Stomach (tissue), 4 donors: ENCODE measurements around the gene NAP1L4.

Experiments used
- EP300 ChIP-seq: sonication (generic); formaldehyde crosslinking; IDR thresholded peaks from one replicate; pipeline ENCODE4 v1.6.1; 2017; ENCODE audit warnings: antibody characterized with exemption
- POLR2A ChIP-seq, 4 donors: fragments of 450-650 bp; IDR thresholded peaks; one replicate each; pipeline ENCODE4 v1.6.1; 2016; ENCODE audit warnings: antibody characterized with exemption in 4 of 4, control low read depth in 2 of 4, mild to moderate bottlenecking in 1 of 4, moderate library complexity in 1 of 4
- POLR2AphosphoS5 ChIP-seq, 3 donors: sonication (generic); formaldehyde crosslinking; IDR thresholded peaks; one replicate each; pipeline ENCODE4 v1.6.1; 2016; ENCODE audit warnings: antibody characterized with exemption in 3 of 3
- TF ChIP-seq, protein P1 (sequence below), 7 experiments: fragments of 450-650 bp in 4 of 7; fragments of 200-600 bp in 3 of 7; sonication (generic) in 3 of 7; IDR thresholded peaks; one replicate each; pipeline ENCODE4 v1.5.1; 2016 to 2019; ENCODE audit warnings: antibody characterized with exemption in 7 of 7, control low read depth in 2 of 7, mild to moderate bottlenecking in 1 of 7

DNA sequence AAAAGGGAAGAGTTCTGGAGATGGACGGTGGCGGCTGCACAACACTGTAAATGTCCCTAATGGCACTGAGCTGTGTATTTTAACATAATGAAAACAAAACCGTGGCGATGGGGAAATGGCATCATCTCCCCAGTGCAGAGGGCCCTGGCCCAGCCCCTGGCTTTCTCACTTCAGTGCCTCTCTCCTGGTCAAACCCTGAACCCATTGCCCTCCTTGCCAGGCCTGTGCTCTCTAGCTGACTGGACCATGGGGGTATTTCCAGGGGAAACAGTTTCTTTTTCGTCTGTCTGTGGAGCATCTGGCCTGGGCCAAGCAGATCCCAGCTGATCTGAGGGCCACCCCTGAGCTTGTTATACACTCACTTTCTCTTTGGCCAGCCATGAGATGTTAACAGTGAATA lies 17.4 kb upstream of the NAP1L4 start:
- TF ChIP-seq POLR2AphosphoS5 (IDR thresholded peaks at IDR 0.05) (no peak), POLR2A (IDR thresholded peaks at IDR 0.05) (no peak), EP300 (no peak)
- TF ChIP-seq, protein P1, sequence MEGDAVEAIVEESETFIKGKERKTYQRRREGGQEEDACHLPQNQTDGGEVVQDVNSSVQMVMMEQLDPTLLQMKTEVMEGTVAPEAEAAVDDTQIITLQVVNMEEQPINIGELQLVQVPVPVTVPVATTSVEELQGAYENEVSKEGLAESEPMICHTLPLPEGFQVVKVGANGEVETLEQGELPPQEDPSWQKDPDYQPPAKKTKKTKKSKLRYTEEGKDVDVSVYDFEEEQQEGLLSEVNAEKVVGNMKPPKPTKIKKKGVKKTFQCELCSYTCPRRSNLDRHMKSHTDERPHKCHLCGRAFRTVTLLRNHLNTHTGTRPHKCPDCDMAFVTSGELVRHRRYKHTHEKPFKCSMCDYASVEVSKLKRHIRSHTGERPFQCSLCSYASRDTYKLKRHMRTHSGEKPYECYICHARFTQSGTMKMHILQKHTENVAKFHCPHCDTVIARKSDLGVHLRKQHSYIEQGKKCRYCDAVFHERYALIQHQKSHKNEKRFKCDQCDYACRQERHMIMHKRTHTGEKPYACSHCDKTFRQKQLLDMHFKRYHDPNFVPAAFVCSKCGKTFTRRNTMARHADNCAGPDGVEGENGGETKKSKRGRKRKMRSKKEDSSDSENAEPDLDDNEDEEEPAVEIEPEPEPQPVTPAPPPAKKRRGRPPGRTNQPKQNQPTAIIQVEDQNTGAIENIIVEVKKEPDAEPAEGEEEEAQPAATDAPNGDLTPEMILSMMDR (IDR thresholded peaks at IDR 0.05), result no peak
